Vagina (tissue), 2 donors: ENCODE data around the gene EMX1. TPM values are rescaled to one million over a fixed set of nuclear protein-coding genes. Genes with fewer than 3 reads are reported as not detected.

Source experiments
- DNase-seq, 2 donors: peaks; one replicate each; pipeline ENCODE4 v3.0.0-alpha.2; 2017; ENCODE audit errors: extremely low spot score in 2 of 2
- H3K27ac ChIP-seq: fragments of 200-600 bp; sonication (generic); one replicate; pipeline ENCODE4 v1.5.1; 2019
- H3K27me3 ChIP-seq: fragments of 200-600 bp; sonication (generic); one replicate; pipeline ENCODE4 v1.5.1; 2019
- H3K36me3 ChIP-seq, 2 donors: fragments of 200-600 bp; sonication (generic); one replicate each; pipeline ENCODE4 v1.5.1; 2017 to 2019
- H3K4me1 ChIP-seq: fragments of 200-600 bp; sonication (generic); one replicate; pipeline ENCODE4 v1.5.1; 2019
- H3K4me3 ChIP-seq, 2 donors: fragments of 200-600 bp; sonication (generic); 1 replicate in 1 of 2; 2 replicates in 1 of 2; pipeline ENCODE4 v1.5.1; 2016 to 2019
- H3K9me3 ChIP-seq: fragments of 200-600 bp; sonication (generic); one replicate; pipeline ENCODE4 v1.5.1; 2019
- POLR2A ChIP-seq, 2 donors: fragments of 450-650 bp; IDR thresholded peaks; one replicate each; pipeline ENCODE4 v1.6.1; 2017; ENCODE audit warnings: antibody characterized with exemption in 2 of 2, mild to moderate bottlenecking in 2 of 2, moderate library complexity in 2 of 2
- POLR2AphosphoS5 ChIP-seq, 2 donors: sonication (generic); formaldehyde crosslinking; IDR thresholded peaks; one replicate each; pipeline ENCODE4 v1.9.0; 2017; ENCODE audit warnings: antibody characterized with exemption in 2 of 2, mild to moderate bottlenecking in 2 of 2, low read depth in 1 of 2; ENCODE audit not compliant: insufficient read depth in 1 of 2
- intact Hi-C: fragments of 100-400 bp; cut with DNase I; formaldehyde crosslinking; loops from one replicate; pipeline ENCODE4 v1.15.1; 2023
- total RNA-seq: library from RNA; depleted of rRNA; stranded (reverse); fragments of >200 nt; gene quantifications from one replicate; pipeline ENCODE4 v1.2.3, GENCODE V29; 2016
- TF ChIP-seq, protein P1 (sequence below), 3 experiments: fragments of 450-650 bp in 2 of 3; fragments of 200-600 bp in 1 of 3; sonication (generic) in 1 of 3; IDR thresholded peaks; one replicate each; pipeline ENCODE4 v1.5.1; 2017 to 2019; ENCODE audit warnings: antibody characterized with exemption in 3 of 3, mild to moderate bottlenecking in 2 of 3, moderate library complexity in 2 of 3

The EMX1 gene
- total RNA-seq, 1 donor from 2014 or later, result not detected

DNA sequence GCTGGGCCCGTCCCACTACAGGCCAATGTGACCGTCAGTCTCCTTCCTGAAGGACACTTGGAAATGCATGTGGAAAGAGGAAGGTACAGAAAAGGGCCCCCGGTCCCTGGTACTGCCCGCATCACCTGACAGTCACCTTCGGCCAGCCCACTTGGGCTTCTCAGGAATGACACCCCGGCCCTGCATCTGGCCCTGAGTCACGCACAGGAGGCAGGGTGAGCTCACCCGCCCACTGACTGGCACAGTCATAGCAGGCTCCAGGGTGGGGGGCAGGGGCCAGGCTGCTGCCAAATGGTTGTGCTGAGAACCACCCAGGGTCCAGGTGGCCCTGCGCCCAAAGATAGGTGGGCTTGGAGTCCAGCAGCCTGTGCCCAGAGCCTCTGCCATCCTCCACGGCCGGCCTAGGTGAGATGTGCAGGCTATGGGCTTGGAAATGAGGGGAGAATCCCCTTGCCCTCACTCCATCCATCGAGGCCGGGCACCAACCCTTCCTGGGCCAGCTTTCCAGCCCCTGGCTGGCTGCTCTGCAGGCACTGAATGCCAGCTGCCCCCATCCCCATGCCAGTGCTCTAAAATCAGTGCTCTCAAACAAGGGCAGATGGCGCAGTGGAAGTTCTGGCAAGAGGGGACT is 14.1 kb downstream of the EMX1 start:
- no peak for DNase-seq

DNA sequence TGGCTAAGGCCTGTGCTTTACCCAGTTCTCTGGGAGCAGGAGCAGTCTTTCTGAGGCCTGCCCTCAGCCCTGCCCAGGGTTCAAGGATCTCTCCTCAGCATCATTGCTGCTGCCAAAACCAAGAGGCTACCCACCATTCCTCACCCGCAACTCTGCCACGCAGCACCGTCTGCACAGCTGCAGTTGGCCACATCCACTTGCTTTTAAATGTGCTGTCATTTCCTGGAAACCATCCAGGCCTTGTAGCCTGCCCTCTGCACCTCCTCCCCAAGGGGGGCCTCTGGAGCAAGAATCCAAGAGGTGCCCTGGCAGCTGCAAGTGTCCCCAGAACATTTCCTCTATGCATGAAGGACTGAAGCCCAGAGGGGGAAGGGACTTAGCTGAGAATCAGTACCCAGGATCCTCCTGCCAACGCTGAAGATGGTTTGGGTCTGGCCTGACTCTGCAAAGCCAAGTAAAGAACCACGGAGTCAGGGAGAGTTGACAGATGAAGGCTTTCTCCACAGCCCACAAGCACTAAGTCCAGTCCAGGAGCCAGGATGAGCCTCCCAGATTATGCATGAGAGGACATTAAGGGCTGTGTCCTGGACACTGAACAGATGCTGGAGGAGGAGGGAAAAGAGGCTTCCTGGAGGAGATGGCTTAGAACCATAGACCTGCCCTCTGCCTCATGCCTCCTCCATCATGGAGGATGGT is 14.9 kb downstream of the EMX1 start:
- no peak overlapping the region for H3K4me3 ChIP-seq
- intact Hi-C loops, result no loop called here
- TF ChIP-seq POLR2AphosphoS5 (IDR thresholded peaks at IDR 0.05; ENCODE audit: insufficient read depth in 1 of 2, low read depth in 1 of 2), result no peak
- TF ChIP-seq POLR2A (IDR thresholded peaks at IDR 0.05), result no peak
- TF ChIP-seq, protein P1, sequence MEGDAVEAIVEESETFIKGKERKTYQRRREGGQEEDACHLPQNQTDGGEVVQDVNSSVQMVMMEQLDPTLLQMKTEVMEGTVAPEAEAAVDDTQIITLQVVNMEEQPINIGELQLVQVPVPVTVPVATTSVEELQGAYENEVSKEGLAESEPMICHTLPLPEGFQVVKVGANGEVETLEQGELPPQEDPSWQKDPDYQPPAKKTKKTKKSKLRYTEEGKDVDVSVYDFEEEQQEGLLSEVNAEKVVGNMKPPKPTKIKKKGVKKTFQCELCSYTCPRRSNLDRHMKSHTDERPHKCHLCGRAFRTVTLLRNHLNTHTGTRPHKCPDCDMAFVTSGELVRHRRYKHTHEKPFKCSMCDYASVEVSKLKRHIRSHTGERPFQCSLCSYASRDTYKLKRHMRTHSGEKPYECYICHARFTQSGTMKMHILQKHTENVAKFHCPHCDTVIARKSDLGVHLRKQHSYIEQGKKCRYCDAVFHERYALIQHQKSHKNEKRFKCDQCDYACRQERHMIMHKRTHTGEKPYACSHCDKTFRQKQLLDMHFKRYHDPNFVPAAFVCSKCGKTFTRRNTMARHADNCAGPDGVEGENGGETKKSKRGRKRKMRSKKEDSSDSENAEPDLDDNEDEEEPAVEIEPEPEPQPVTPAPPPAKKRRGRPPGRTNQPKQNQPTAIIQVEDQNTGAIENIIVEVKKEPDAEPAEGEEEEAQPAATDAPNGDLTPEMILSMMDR (IDR thresholded peaks at IDR 0.05), result no peak
- no peaks in the 10 kb centered on the region for H3K36me3 ChIP-seq
- H3K27ac ChIP-seq, result no peak overlapping the region
- DNase-seq, result no peak
- peaks cover 8% of the 10 kb centered on the region for H3K4me1 ChIP-seq
- no peaks in the 10 kb centered on the region for H3K9me3 ChIP-seq
- H3K27me3 ChIP-seq, result no peaks in the 10 kb centered on the region

More for the DNA sequence above, 14.1 kb downstream of the EMX1 start:
- no peak for TF ChIP-seq POLR2AphosphoS5 (IDR thresholded peaks at IDR 0.05; ENCODE audit: insufficient read depth in 1 of 2, low read depth in 1 of 2)
- TF ChIP-seq, protein P1 (IDR thresholded peaks at IDR 0.05), result no peak
- no peak for TF ChIP-seq POLR2A (IDR thresholded peaks at IDR 0.05)
- no peak overlapping the region for H3K4me3 ChIP-seq
- no peaks in the 10 kb centered on the region for H3K4me1 ChIP-seq
- no peaks in the 10 kb centered on the region for H3K36me3 ChIP-seq
- H3K9me3 ChIP-seq, result no peaks in the 10 kb centered on the region
- intact Hi-C loops, result no loop called here
- no peaks in the 10 kb centered on the region for H3K27me3 ChIP-seq
- no peak overlapping the region for H3K27ac ChIP-seq

DNA sequence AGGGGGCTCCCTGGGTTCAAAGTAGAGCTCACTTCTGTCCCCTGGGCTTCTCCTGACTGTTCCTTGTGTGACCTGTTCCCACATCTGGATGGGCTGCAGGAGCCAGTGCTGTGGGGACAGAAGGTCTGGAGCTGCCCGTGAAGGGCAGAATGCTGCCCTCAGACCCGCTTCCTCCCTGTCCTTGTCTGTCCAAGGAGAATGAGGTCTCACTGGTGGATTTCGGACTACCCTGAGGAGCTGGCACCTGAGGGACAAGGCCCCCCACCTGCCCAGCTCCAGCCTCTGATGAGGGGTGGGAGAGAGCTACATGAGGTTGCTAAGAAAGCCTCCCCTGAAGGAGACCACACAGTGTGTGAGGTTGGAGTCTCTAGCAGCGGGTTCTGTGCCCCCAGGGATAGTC is 15.5 kb downstream of the EMX1 start:
- Histone ChIP-seq H3K27me3 (no peaks in the 10 kb centered on the region), H3K9me3 (no peaks in the 10 kb centered on the region), H3K27ac (no peak overlapping the region), H3K4me3 (no peak overlapping the region), H3K36me3 (no peaks in the 10 kb centered on the region), H3K4me1 (peaks cover 10% of the 10 kb centered on the region)
- intact Hi-C loops, result no loop called here
- no peak for TF ChIP-seq POLR2AphosphoS5 (IDR thresholded peaks at IDR 0.05; ENCODE audit: insufficient read depth in 1 of 2, low read depth in 1 of 2)
- no peak for TF ChIP-seq POLR2A (IDR thresholded peaks at IDR 0.05)
- TF ChIP-seq, protein P1 (IDR thresholded peaks at IDR 0.05), result no peak
- DNase-seq, result no peak

DNA sequence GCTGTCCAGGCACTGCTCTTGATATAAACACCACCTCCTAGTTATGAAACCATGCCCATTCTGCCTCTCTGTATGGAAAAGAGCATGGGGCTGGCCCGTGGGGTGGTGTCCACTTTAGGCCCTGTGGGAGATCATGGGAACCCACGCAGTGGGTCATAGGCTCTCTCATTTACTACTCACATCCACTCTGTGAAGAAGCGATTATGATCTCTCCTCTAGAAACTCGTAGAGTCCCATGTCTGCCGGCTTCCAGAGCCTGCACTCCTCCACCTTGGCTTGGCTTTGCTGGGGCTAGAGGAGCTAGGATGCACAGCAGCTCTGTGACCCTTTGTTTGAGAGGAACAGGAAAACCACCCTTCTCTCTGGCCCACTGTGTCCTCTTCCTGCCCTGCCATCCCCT is 15.9 kb downstream of the EMX1 start:
- H3K36me3 ChIP-seq, result no peaks in the 10 kb centered on the region
- H3K4me1 ChIP-seq, result peaks cover 10% of the 10 kb centered on the region
- H3K9me3 ChIP-seq, result no peaks in the 10 kb centered on the region
- TF ChIP-seq POLR2A (IDR thresholded peaks at IDR 0.05) (no peak), POLR2AphosphoS5 (IDR thresholded peaks at IDR 0.05; ENCODE audit: insufficient read depth in 1 of 2, low read depth in 1 of 2) (no peak)
- TF ChIP-seq, protein P1 (IDR thresholded peaks at IDR 0.05), result no peak
- intact Hi-C loops, result no loop called here
- no peak overlapping the region for H3K27ac ChIP-seq
- DNase-seq, result no peak
- no peak overlapping the region for H3K4me3 ChIP-seq
- H3K27me3 ChIP-seq, result no peaks in the 10 kb centered on the region

DNA sequence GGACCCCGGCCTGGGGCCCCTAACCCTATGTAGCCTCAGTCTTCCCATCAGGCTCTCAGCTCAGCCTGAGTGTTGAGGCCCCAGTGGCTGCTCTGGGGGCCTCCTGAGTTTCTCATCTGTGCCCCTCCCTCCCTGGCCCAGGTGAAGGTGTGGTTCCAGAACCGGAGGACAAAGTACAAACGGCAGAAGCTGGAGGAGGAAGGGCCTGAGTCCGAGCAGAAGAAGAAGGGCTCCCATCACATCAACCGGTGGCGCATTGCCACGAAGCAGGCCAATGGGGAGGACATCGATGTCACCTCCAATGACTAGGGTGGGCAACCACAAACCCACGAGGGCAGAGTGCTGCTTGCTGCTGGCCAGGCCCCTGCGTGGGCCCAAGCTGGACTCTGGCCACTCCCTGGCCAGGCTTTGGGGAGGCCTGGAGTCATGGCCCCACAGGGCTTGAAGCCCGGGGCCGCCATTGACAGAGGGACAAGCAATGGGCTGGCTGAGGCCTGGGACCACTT is 16.4 kb downstream of the EMX1 start:
- no peak overlapping the region for H3K27ac ChIP-seq
- no peaks in the 10 kb centered on the region for H3K36me3 ChIP-seq
- H3K27me3 ChIP-seq, result no peaks in the 10 kb centered on the region
- TF ChIP-seq POLR2AphosphoS5 (IDR thresholded peaks at IDR 0.05; ENCODE audit: insufficient read depth in 1 of 2, low read depth in 1 of 2) (no peak), POLR2A (IDR thresholded peaks at IDR 0.05) (no peak)
- TF ChIP-seq, protein P1 (IDR thresholded peaks at IDR 0.05), result no peak
- no peaks in the 10 kb centered on the region for H3K9me3 ChIP-seq
- peaks cover 10% of the 10 kb centered on the region for H3K4me1 ChIP-seq
- intact Hi-C loops, result no loop called here
- H3K4me3 ChIP-seq, result no peak overlapping the region
- DNase-seq, result no peak
